BLaER1 treated with 17β-estradiol and CSF1 and Interleukin-3, amounts not matched to agents 10 nM and 100 nM (cell line): ENCODE results near the gene OR52D1.

Experiments used
- H3K27ac ChIP-seq, 11 experiments: shearing (Covaris generic); formaldehyde crosslinking; 2 replicates each; pipeline ENCODE4 v1.8.1; 2022
- H3K27me3 ChIP-seq, 11 experiments: shearing (Covaris generic); formaldehyde crosslinking; 2 replicates each; pipeline ENCODE4 v1.8.1; 2022
- H3K36me3 ChIP-seq, 11 experiments: shearing (Covaris generic); formaldehyde crosslinking; 2 replicates each; pipeline ENCODE4 v1.8.1; 2022
- H3K4me1 ChIP-seq, 10 experiments: shearing (Covaris generic); formaldehyde crosslinking; 2 replicates each; pipeline ENCODE4 v1.8.1; 2022
- H3K4me2 ChIP-seq, 11 experiments: shearing (Covaris generic); formaldehyde crosslinking; 2 replicates each; pipeline ENCODE4 v1.8.1; 2022
- H3K4me3 ChIP-seq, 10 experiments: shearing (Covaris generic); formaldehyde crosslinking; 2 replicates each; pipeline ENCODE4 v1.8.1; 2022
- H3K9ac ChIP-seq, 11 experiments: shearing (Covaris generic); formaldehyde crosslinking; 2 replicates each; pipeline ENCODE4 v1.8.1; 2022
- H3K9me3 ChIP-seq, 11 experiments: shearing (Covaris generic); formaldehyde crosslinking; replicated peaks in 1 of 11; 2 replicates each; pipeline ENCODE4 v1.8.1; 2022
- H4K20me1 ChIP-seq, 11 experiments: shearing (Covaris generic); formaldehyde crosslinking; 2 replicates each; pipeline ENCODE4 v1.8.1; 2022
- Cebpa-rat ChIP-seq, 11 experiments: shearing (Covaris generic); IDR thresholded peaks; 2 replicates each; pipeline ENCODE4 v1.8.1; 2022

OR52D1 gene

GRCh38 chr11:5507933-5508305 lies 19.4 kb downstream of the OR52D1 start:
- no peaks in the 10 kb centered on the region for H3K4me1 ChIP-seq

GRCh38 chr11:5508605-5509004 lies 20.1 kb downstream of the OR52D1 start:
- Histone ChIP-seq H3K4me3 (no peak overlapping the region), H3K27ac (no peak overlapping the region), H3K36me3 (no peaks in the 10 kb centered on the region), H3K4me1 (no peaks in the 10 kb centered on the region), H3K4me2 (no peak overlapping the region), H3K9me3 (no peaks in the 10 kb centered on the region), H3K27me3 (no peaks in the 10 kb centered on the region), H4K20me1 (no peaks in the 10 kb centered on the region), H3K9ac (no peak overlapping the region)
- no peak for TF ChIP-seq Cebpa-rat (IDR thresholded peaks at IDR 0.05)

More at GRCh38 chr11:5507933-5508305, 19.4 kb downstream of the OR52D1 start:
- TF ChIP-seq Cebpa-rat (IDR thresholded peaks at IDR 0.05), result no peak
- H3K4me2 ChIP-seq, result no peak overlapping the region
- no peak overlapping the region for H3K27ac ChIP-seq
- H3K27me3 ChIP-seq, result no peaks in the 10 kb centered on the region
- no peaks in the 10 kb centered on the region for H3K9me3 ChIP-seq
- H3K9ac ChIP-seq, result no peak overlapping the region
- H4K20me1 ChIP-seq, result no peaks in the 10 kb centered on the region
- no peaks in the 10 kb centered on the region for H3K36me3 ChIP-seq
- H3K4me3 ChIP-seq, result no peak overlapping the region

- H3K27ac ChIP-seq, result no peak within 1 kb of the TSS
- H3K36me3 ChIP-seq, result no peaks in the 10 kb centered on the region
- no peaks in the 10 kb centered on the region for H3K9me3 ChIP-seq
These were observed 21.3 kb downstream of the OR52D1 start, which contains the start of gene UBQLN3 for GRCh38 chr11:5509803-5510202. Gene UBQLN3, minus strand, starts transcription at chr11:5509957. Its CDS starts 399 bp downstream, at chr11:5509558.

GRCh38 chr11:5514841-5515240 lies 26.4 kb downstream of the OR52D1 start:
- TF ChIP-seq Cebpa-rat (IDR thresholded peaks at IDR 0.05), result no peak

More at GRCh38 chr11:5509803-5510202, 21.3 kb downstream of the OR52D1 start, which contains the start of gene UBQLN3:
- no peaks in the 10 kb centered on the region for H3K27me3 ChIP-seq
- TF ChIP-seq Cebpa-rat (IDR thresholded peaks at IDR 0.05), result no peak
- H3K4me1 ChIP-seq, result no peaks in the 10 kb centered on the region
- no peaks in the 10 kb centered on the region for H4K20me1 ChIP-seq
- H3K4me2 ChIP-seq, result no peak within 1 kb of the TSS
- no peak within 1 kb of the TSS for H3K4me3 ChIP-seq
- H3K9ac ChIP-seq, result no peak within 1 kb of the TSS

GRCh38 chr11:5516599-5516998 lies 28.1 kb downstream of the OR52D1 start, which contains the start of gene UBQLNL:
Gene UBQLNL, minus strand, starts transcription at chr11:5516699. Its CDS starts 258 bp downstream, at chr11:5516441.
- Histone ChIP-seq H3K36me3 (no peaks in the 10 kb centered on the region), H3K4me1 (no peaks in the 10 kb centered on the region), H3K9me3 (no peaks in the 10 kb centered on the region), H3K27me3 (no peaks in the 10 kb centered on the region), H3K9ac (no peak within 1 kb of the TSS), H3K4me3 (no peak within 1 kb of the TSS), H3K27ac (no peak within 1 kb of the TSS), H4K20me1 (no peaks in the 10 kb centered on the region), H3K4me2 (no peak within 1 kb of the TSS)
- TF ChIP-seq Cebpa-rat (IDR thresholded peaks at IDR 0.05), result no peak

More at GRCh38 chr11:5514841-5515240, 26.4 kb downstream of the OR52D1 start:
- H4K20me1 ChIP-seq, result no peaks in the 10 kb centered on the region
- no peaks in the 10 kb centered on the region for H3K9me3 ChIP-seq
- H3K27me3 ChIP-seq, result no peaks in the 10 kb centered on the region
- H3K9ac ChIP-seq, result no peak overlapping the region
- no peak overlapping the region for H3K4me2 ChIP-seq
- no peaks in the 10 kb centered on the region for H3K36me3 ChIP-seq
- no peaks in the 10 kb centered on the region for H3K4me1 ChIP-seq
- no peak overlapping the region for H3K4me3 ChIP-seq
- no peak overlapping the region for H3K27ac ChIP-seq

- Histone ChIP-seq H3K4me2 (no peak overlapping the region), H3K9ac (no peak overlapping the region), H3K9me3 (no peaks in the 10 kb centered on the region), H4K20me1 (no peaks in the 10 kb centered on the region), H3K27me3 (no peaks in the 10 kb centered on the region), H3K4me3 (no peak overlapping the region), H3K4me1 (no peaks in the 10 kb centered on the region), H3K36me3 (no peaks in the 10 kb centered on the region), H3K27ac (no peak overlapping the region)
- TF ChIP-seq Cebpa-rat (IDR thresholded peaks at IDR 0.05), result no peak
These were observed 33.1 kb downstream of the OR52D1 start for GRCh38 chr11:5521540-5521939.

GRCh38 chr11:5522308-5522707 lies 33.8 kb downstream of the OR52D1 start:
- no peaks in the 10 kb centered on the region for H3K9me3 ChIP-seq
- TF ChIP-seq Cebpa-rat (IDR thresholded peaks at IDR 0.05), result no peak
- H3K36me3 ChIP-seq, result no peaks in the 10 kb centered on the region
- no peak overlapping the region for H3K9ac ChIP-seq
- no peaks in the 10 kb centered on the region for H3K27me3 ChIP-seq
- no peaks in the 10 kb centered on the region for H4K20me1 ChIP-seq
- H3K27ac ChIP-seq, result no peak overlapping the region
- no peaks in the 10 kb centered on the region for H3K4me1 ChIP-seq
- no peak overlapping the region for H3K4me2 ChIP-seq
- H3K4me3 ChIP-seq, result no peak overlapping the region

- H3K4me2 ChIP-seq, result no peak overlapping the region
- no peaks in the 10 kb centered on the region for H3K27me3 ChIP-seq
- no peak for TF ChIP-seq Cebpa-rat (IDR thresholded peaks at IDR 0.05)
- H3K9me3 ChIP-seq, result no peaks in the 10 kb centered on the region
- no peaks in the 10 kb centered on the region for H3K36me3 ChIP-seq
- no peak overlapping the region for H3K9ac ChIP-seq
- no peaks in the 10 kb centered on the region for H4K20me1 ChIP-seq
- peaks cover 10 to 23% (median 21%) of the 10 kb centered on the region in 10 experiments; a peak in 19 of 20 replicates for H3K4me1 ChIP-seq
- no peak overlapping the region for H3K27ac ChIP-seq
- H3K4me3 ChIP-seq, result no peak overlapping the region
These were observed 36.3 kb downstream of the OR52D1 start for GRCh38 chr11:5524756-5525155.

GRCh38 chr11:5527716-5528115 lies 39.2 kb downstream of the OR52D1 start:
- Histone ChIP-seq H3K4me2 (peak overlapping the region in 9 of 11 experiments; percentile 52 to 81 (median 73); a peak in 17 of 22 replicates), H3K27me3 (no peaks in the 10 kb centered on the region), H3K4me1 (peaks cover 10 to 26% (median 21%) of the 10 kb centered on the region in 10 experiments; a peak in 19 of 20 replicates), H3K9me3 (no peaks in the 10 kb centered on the region), H3K4me3 (no peak overlapping the region), H3K36me3 (no peaks in the 10 kb centered on the region), H3K27ac (no peak overlapping the region), H4K20me1 (no peaks in the 10 kb centered on the region), H3K9ac (no peak overlapping the region)
- TF ChIP-seq Cebpa-rat (IDR thresholded peaks at IDR 0.05), result no peak

- peak overlapping the region; percentile 18 to 81 (median 73); a peak in 21 of 22 replicates for H3K4me2 ChIP-seq
These were observed 40.0 kb downstream of the OR52D1 start for GRCh38 chr11:5528495-5528894.

More at GRCh38 chr11:5528495-5528894, 40.0 kb downstream of the OR52D1 start:
- no peak overlapping the region for H3K9ac ChIP-seq
- H4K20me1 ChIP-seq, result no peaks in the 10 kb centered on the region
- TF ChIP-seq Cebpa-rat (IDR thresholded peaks at IDR 0.05), result no peak
- H3K27me3 ChIP-seq, result no peaks in the 10 kb centered on the region
- H3K9me3 ChIP-seq, result no peaks in the 10 kb centered on the region
- peaks cover 10 to 26% (median 21%) of the 10 kb centered on the region in 10 experiments; a peak in 19 of 20 replicates for H3K4me1 ChIP-seq
- H3K4me3 ChIP-seq, result no peak overlapping the region
- H3K27ac ChIP-seq, result no peak overlapping the region
- H3K36me3 ChIP-seq, result no peaks in the 10 kb centered on the region
